Loucy (cell line): ENCODE results near the gene ABHD12.

Experiments used
- CTCF ChIP-seq: fragments of 200-600 bp; sonication (generic); conservative IDR thresholded peaks from 2 replicates; pipeline ENCODE4 v1.5.1; 2014; ENCODE audit warnings: mild to moderate bottlenecking, antibody characterized with exemption, low read length
- EZH2phosphoT487 ChIP-seq: fragments of 200-600 bp; IDR thresholded peaks from 2 replicates; pipeline ENCODE4 v1.6.1; 2018; ENCODE audit warnings: antibody characterized with exemption, mild to moderate bottlenecking, moderate library complexity, borderline replicate concordance

GRCh38 chr20:25351024-25351360 lies 39.6 kb downstream of the ABHD12 start:
- no peak for TF ChIP-seq EZH2phosphoT487
- TF ChIP-seq CTCF = no peak
